OCI-LY3 (cell line): Measurements from ENCODE around the gene WWOX.

Experiments used
- EZH2phosphoT487 ChIP-seq: fragments of 200-600 bp; shearing (Covaris generic); IDR thresholded peaks from 2 replicates; pipeline ENCODE4 v1.6.1; 2018; ENCODE audit warnings: antibody characterized with exemption, mixed run types, low read depth
- TF ChIP-seq, protein P1 (sequence below): fragments of 200-600, 300-600 bp; sonication (generic); IDR thresholded peaks from 2 replicates; pipeline ENCODE4 v1.5.1; 2014; ENCODE audit warnings: antibody characterized with exemption, low read length, low read depth

DNA sequence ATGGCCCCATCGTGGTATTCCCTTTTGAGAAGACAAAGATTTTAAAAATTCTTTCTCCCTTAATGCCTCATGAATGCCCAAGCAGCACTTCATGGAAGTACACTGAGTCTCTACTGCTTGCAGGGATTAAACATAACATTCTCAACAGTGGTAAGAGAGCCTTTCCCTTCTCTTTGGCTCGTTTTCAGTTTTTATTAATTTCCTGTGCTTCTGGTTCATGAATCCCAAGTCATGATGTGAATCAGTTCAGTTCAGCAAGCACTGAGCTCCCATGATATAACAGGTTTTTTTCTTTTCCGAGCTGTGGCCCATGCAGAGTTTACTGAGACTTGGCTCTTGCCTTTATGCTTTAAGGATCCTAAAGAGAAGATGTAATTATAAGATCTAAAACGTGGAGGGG is 175.3 kb downstream of the WWOX start:
- TF ChIP-seq, protein P1, sequence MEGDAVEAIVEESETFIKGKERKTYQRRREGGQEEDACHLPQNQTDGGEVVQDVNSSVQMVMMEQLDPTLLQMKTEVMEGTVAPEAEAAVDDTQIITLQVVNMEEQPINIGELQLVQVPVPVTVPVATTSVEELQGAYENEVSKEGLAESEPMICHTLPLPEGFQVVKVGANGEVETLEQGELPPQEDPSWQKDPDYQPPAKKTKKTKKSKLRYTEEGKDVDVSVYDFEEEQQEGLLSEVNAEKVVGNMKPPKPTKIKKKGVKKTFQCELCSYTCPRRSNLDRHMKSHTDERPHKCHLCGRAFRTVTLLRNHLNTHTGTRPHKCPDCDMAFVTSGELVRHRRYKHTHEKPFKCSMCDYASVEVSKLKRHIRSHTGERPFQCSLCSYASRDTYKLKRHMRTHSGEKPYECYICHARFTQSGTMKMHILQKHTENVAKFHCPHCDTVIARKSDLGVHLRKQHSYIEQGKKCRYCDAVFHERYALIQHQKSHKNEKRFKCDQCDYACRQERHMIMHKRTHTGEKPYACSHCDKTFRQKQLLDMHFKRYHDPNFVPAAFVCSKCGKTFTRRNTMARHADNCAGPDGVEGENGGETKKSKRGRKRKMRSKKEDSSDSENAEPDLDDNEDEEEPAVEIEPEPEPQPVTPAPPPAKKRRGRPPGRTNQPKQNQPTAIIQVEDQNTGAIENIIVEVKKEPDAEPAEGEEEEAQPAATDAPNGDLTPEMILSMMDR, result no peak
- TF ChIP-seq EZH2phosphoT487, result no peak
